WTC11 (cell line): ENCODE data around the gene AP4M1. TPM values are rescaled to one million over a fixed set of nuclear protein-coding genes. Genes with fewer than 3 reads are reported as not detected.

Experiments used
- ATAC-seq: fragments of 200-7000 bp; cut with Tn5 transposase; 2 replicates; pipeline ENCODE4 v1.10.0; 2021; ENCODE audit warnings: mild to moderate bottlenecking, moderate library complexity
- CTCF ChIA-PET: fragments of 300-600 bp; sonication (Branson Sonifier 250); formaldehyde crosslinking; loops from one replicate; lab custom pipeline; 2021; ENCODE audit warnings: antibody characterized with exemption; lab: Charles Lee
- POLR2A ChIA-PET: fragments of 350-600 bp; sonication (Branson Sonifier 250); formaldehyde crosslinking; loops from one replicate; lab custom pipeline; 2021; ENCODE audit warnings: antibody characterized with exemption; lab: Charles Lee
- DNase-seq: peaks from one replicate; pipeline ENCODE4 v3.0.0; 2021; ENCODE audit warnings: low spot score
- H3K27ac Mint-ChIP-seq: 2 replicates; pipeline ENCODE4 v1.8.0; 2021; ENCODE audit warnings: mixed read lengths
- H3K27me3 Mint-ChIP-seq: 2 replicates; pipeline ENCODE4 v1.8.0; 2021; ENCODE audit warnings: low read depth, mild to moderate bottlenecking, moderate library complexity, mixed read lengths
- H3K36me3 Mint-ChIP-seq: 2 replicates; pipeline ENCODE4 v1.8.0; 2021; ENCODE audit warnings: mixed read lengths
- H3K4me1 Mint-ChIP-seq: 2 replicates; pipeline ENCODE4 v1.8.0; 2022; ENCODE audit warnings: mixed read lengths
- H3K4me3 Mint-ChIP-seq: 2 replicates; pipeline ENCODE4 v1.8.0; 2021; ENCODE audit warnings: mild to moderate bottlenecking, moderate library complexity, mixed read lengths
- H3K9me3 Mint-ChIP-seq: 2 replicates; pipeline ENCODE4 v1.8.0; 2021; ENCODE audit warnings: mixed read lengths
- CBFB ChIP-seq: sonication (generic); formaldehyde crosslinking; IDR thresholded peaks from 2 replicates; pipeline ENCODE4 v1.8.1; 2022; ENCODE audit warnings: mild to moderate bottlenecking, low read depth, missing genetic modification reagents
- ELF4 ChIP-seq: sonication (generic); formaldehyde crosslinking; IDR thresholded peaks from 2 replicates; pipeline ENCODE4 v1.8.1; 2022; ENCODE audit warnings: low read depth, mild to moderate bottlenecking, moderate library complexity, missing genetic modification reagents
- FOXJ3 ChIP-seq: sonication (generic); formaldehyde crosslinking; IDR thresholded peaks from 2 replicates; pipeline ENCODE4 v1.9.0; 2021; ENCODE audit warnings: missing genetic modification reagents, mild to moderate bottlenecking, borderline replicate concordance
- GTF2I ChIP-seq: fragments of 250-450 bp; sonication (Bioruptor Pico); conservative IDR thresholded peaks from 2 replicates; pipeline ENCODE4 v1.4.0; 2021; ENCODE audit warnings: mild to moderate bottlenecking
- HMGA2 ChIP-seq: fragments of 250-450 bp; sonication (Bioruptor Pico); IDR thresholded peaks from 2 replicates; pipeline ENCODE4 v1.4.0; 2021; ENCODE audit warnings: mild to moderate bottlenecking, moderate library complexity
- JUN ChIP-seq: sonication (generic); formaldehyde crosslinking; IDR thresholded peaks from 2 replicates; pipeline ENCODE4 v1.8.0; 2023; ENCODE audit warnings: mild to moderate bottlenecking, missing genetic modification reagents
- MYBL2 ChIP-seq: sonication (generic); formaldehyde crosslinking; IDR thresholded peaks from 2 replicates; pipeline ENCODE4 v1.8.1; 2023; ENCODE audit warnings: mild to moderate bottlenecking, moderate library complexity, missing genetic modification reagents
- NFATC4 ChIP-seq: fragments of 250-450 bp; sonication (Bioruptor Pico); IDR thresholded peaks from 2 replicates; pipeline ENCODE4 v1.9.0; 2021; ENCODE audit warnings: mild to moderate bottlenecking
- NR2C2 ChIP-seq: sonication (generic); formaldehyde crosslinking; IDR thresholded peaks from 2 replicates; pipeline ENCODE4 v1.8.0; 2022; ENCODE audit warnings: mild to moderate bottlenecking, missing genetic modification reagents
- NR3C1 ChIP-seq: sonication (generic); formaldehyde crosslinking; conservative IDR thresholded peaks from 2 replicates; pipeline ENCODE4 v1.8.1; 2023; ENCODE audit warnings: low read depth, mild to moderate bottlenecking, missing genetic modification reagents
- TEAD4 ChIP-seq: sonication (generic); formaldehyde crosslinking; IDR thresholded peaks from 2 replicates; pipeline ENCODE4 v1.8.0; 2022; ENCODE audit warnings: mild to moderate bottlenecking, missing genetic modification reagents
- TP53 ChIP-seq: sonication (generic); formaldehyde crosslinking; IDR thresholded peaks from 2 replicates; pipeline ENCODE4 v1.8.1; 2023; ENCODE audit warnings: mild to moderate bottlenecking, missing genetic modification reagents
- ZBTB21 ChIP-seq: sonication (generic); formaldehyde crosslinking; IDR thresholded peaks from 2 replicates; pipeline ENCODE4 v1.8.1; 2023; ENCODE audit warnings: mild to moderate bottlenecking, missing genetic modification reagents, borderline replicate concordance
- ZNF121 ChIP-seq: sonication (generic); formaldehyde crosslinking; IDR thresholded peaks from 2 replicates; pipeline ENCODE4 v1.8.0; 2023; ENCODE audit warnings: missing genetic modification reagents
- ZNF138 ChIP-seq: sonication (generic); formaldehyde crosslinking; conservative IDR thresholded peaks from 2 replicates; pipeline ENCODE4 v1.8.1; 2022; ENCODE audit warnings: mild to moderate bottlenecking, moderate library complexity, missing genetic modification reagents
- ZNF396 ChIP-seq: fragments of 250-450 bp; sonication (Bioruptor Pico); IDR thresholded peaks from 2 replicates; pipeline ENCODE4 v1.8.0; 2021; ENCODE audit warnings: mild to moderate bottlenecking, moderate library complexity, borderline replicate concordance
- total RNA-seq: library from RNA; stranded (reverse); gene quantifications from 3 replicates; pipeline ENCODE4 v1.2.3, GENCODE V29; 2021
- TF ChIP-seq, protein P1 (sequence below): sonication (generic); formaldehyde crosslinking; IDR thresholded peaks from 2 replicates; pipeline ENCODE4 v1.8.1; 2022; ENCODE audit warnings: low read depth, missing genetic modification reagents, borderline replicate concordance
- TF ChIP-seq, protein P2 (sequence below): sonication (generic); formaldehyde crosslinking; IDR thresholded peaks from 2 replicates; pipeline ENCODE4 v1.8.1; 2023; ENCODE audit warnings: mild to moderate bottlenecking, missing genetic modification reagents, moderate library complexity
- TF ChIP-seq, protein P3 (sequence below): sonication (generic); formaldehyde crosslinking; IDR thresholded peaks from 2 replicates; pipeline ENCODE4 v1.8.0; 2022; ENCODE audit warnings: mild to moderate bottlenecking, missing genetic modification reagents
- TF ChIP-seq, protein P4 (sequence below): sonication (generic); formaldehyde crosslinking; conservative IDR thresholded peaks from 2 replicates; pipeline ENCODE4 v1.8.1; 2022; ENCODE audit warnings: mild to moderate bottlenecking, missing genetic modification reagents
- TF ChIP-seq, protein P5 (sequence below): sonication (generic); formaldehyde crosslinking; IDR thresholded peaks from 2 replicates; pipeline ENCODE4 v1.8.0; 2022; ENCODE audit warnings: mild to moderate bottlenecking, missing genetic modification reagents
- TF ChIP-seq, protein P6 (sequence below): fragments of 200-600 bp; IDR thresholded peaks from 2 replicates; pipeline ENCODE4 v1.8.0; 2022; ENCODE audit warnings: antibody characterized with exemption
- TF ChIP-seq, protein P7 (sequence below): sonication (generic); formaldehyde crosslinking; IDR thresholded peaks from 2 replicates; pipeline ENCODE4 v1.8.0; 2023; ENCODE audit warnings: missing genetic modification reagents, mild to moderate bottlenecking, borderline replicate concordance

Gene AP4M1
- total RNA-seq, 1 experiment from 2014 or later = 18.0 TPM

DNA sequence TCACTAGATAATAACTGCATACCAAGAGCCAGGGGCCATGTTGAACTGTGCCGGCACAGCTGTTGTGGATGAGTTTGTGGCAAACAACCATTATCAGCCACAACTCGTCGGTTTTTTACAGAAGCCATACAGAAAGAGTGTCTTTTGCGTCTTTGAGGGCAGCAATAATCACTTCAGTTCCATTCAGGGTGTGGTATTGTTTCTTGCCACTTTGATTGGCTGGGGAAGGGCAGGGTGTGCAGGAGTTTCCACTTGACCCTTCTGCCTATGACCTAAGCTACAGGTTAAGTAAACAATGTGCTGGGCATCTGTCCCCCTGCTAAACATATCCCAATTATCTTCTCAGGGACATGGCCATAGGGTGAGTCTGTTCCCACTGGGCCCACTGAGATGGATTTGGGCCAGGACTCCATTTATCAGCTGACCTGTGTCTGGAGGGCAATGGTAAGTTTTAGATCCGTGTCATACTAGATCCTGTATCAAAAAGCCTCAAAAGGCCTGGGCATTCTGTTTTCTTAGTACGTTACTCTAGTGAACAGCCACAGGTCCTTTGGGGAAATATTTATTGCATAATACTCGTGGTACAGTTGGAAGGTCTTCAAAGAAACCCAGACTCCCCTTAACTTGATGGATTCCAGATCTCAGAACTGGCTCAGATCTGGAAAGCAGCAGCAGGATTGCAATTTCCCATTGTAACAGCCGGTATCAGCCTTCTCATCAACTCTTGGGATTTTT lies 35.8 kb upstream of the AP4M1 start (continued):
- TF ChIP-seq, protein P1, sequence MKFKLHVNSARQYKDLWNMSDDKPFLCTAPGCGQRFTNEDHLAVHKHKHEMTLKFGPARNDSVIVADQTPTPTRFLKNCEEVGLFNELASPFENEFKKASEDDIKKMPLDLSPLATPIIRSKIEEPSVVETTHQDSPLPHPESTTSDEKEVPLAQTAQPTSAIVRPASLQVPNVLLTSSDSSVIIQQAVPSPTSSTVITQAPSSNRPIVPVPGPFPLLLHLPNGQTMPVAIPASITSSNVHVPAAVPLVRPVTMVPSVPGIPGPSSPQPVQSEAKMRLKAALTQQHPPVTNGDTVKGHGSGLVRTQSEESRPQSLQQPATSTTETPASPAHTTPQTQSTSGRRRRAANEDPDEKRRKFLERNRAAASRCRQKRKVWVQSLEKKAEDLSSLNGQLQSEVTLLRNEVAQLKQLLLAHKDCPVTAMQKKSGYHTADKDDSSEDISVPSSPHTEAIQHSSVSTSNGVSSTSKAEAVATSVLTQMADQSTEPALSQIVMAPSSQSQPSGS (CRISPR knock-in tag) = no peak
- TF ChIP-seq, protein P2, sequence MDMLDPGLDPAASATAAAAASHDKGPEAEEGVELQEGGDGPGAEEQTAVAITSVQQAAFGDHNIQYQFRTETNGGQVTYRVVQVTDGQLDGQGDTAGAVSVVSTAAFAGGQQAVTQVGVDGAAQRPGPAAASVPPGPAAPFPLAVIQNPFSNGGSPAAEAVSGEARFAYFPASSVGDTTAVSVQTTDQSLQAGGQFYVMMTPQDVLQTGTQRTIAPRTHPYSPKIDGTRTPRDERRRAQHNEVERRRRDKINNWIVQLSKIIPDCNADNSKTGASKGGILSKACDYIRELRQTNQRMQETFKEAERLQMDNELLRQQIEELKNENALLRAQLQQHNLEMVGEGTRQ (CRISPR knock-in tag) = no peak
- TF ChIP-seq HMGA2 (CRISPR knock-in tag) = no peak
- TF ChIP-seq ZNF121 (CRISPR knock-in tag) = no peak
- no peak for TF ChIP-seq MYBL2 (CRISPR knock-in tag)
- TF ChIP-seq, protein P3, sequence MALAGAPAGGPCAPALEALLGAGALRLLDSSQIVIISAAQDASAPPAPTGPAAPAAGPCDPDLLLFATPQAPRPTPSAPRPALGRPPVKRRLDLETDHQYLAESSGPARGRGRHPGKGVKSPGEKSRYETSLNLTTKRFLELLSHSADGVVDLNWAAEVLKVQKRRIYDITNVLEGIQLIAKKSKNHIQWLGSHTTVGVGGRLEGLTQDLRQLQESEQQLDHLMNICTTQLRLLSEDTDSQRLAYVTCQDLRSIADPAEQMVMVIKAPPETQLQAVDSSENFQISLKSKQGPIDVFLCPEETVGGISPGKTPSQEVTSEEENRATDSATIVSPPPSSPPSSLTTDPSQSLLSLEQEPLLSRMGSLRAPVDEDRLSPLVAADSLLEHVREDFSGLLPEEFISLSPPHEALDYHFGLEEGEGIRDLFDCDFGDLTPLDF = no peak
- TF ChIP-seq, protein P4, sequence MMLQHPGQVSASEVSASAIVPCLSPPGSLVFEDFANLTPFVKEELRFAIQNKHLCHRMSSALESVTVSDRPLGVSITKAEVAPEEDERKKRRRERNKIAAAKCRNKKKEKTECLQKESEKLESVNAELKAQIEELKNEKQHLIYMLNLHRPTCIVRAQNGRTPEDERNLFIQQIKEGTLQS (CRISPR knock-in tag) = no peak
- no peak for TF ChIP-seq NFATC4 (CRISPR knock-in tag)
- TF ChIP-seq FOXJ3 (CRISPR knock-in tag) = no peak

DNA sequence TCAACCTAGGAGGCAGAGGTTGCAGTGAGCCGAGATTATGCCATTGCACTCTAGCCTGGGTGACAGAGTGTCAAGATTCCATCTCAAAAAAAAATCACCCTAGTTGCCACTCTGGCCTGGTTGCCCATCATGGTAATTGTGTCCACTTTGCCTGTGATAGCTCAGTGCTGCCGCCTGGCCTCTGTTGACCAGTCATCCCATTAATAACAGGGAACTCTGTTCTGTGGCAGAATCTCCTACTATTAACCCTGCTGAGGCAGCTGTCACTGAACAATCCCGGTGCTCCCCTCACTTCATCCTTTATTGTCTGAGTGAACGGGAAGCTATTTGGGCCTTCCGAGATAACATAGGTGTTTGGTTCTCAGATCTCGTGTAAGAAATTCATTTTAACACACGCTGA lies 34.5 kb upstream of the AP4M1 start:
- Mint-ChIP-seq H3K4me1 (no peaks in the 10 kb centered on the region), H3K4me3 (no peak overlapping the region), H3K27ac (no peak overlapping the region), H3K9me3 (peaks cover 24% of the 10 kb centered on the region), H3K27me3 (peaks cover 10% of the 10 kb centered on the region), H3K36me3 (peaks cover 59% of the 10 kb centered on the region)
- ATAC-seq (peak; percentile 62), DNase-seq (no peak)
- TF ChIP-seq, protein P5, sequence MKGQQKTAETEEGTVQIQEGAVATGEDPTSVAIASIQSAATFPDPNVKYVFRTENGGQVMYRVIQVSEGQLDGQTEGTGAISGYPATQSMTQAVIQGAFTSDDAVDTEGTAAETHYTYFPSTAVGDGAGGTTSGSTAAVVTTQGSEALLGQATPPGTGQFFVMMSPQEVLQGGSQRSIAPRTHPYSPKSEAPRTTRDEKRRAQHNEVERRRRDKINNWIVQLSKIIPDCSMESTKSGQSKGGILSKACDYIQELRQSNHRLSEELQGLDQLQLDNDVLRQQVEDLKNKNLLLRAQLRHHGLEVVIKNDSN (CRISPR knock-in tag) = no peak
- TF ChIP-seq ELF4 (CRISPR knock-in tag) = no peak
- TF ChIP-seq ZNF138 (CRISPR knock-in tag) = no peak
- TF ChIP-seq TEAD4 (CRISPR knock-in tag) = no peak
- no peak for TF ChIP-seq TP53 (CRISPR knock-in tag)
- no peak for TF ChIP-seq ZBTB21 (CRISPR knock-in tag)
- POLR2A ChIA-PET = interaction anchor here (0.6 kb wide), 1 partner anchor 35 kb away, joined by 3 read pairs; the partner anchor contains the start of gene AP4M1
- CTCF ChIA-PET = interaction anchor here (0.5 to 1.3 kb wide), 7 partner anchors 17 to 762 kb away, joined by 3 to 5 read pairs (median 3); no protein-coding TSS in a partner anchor

DNA sequence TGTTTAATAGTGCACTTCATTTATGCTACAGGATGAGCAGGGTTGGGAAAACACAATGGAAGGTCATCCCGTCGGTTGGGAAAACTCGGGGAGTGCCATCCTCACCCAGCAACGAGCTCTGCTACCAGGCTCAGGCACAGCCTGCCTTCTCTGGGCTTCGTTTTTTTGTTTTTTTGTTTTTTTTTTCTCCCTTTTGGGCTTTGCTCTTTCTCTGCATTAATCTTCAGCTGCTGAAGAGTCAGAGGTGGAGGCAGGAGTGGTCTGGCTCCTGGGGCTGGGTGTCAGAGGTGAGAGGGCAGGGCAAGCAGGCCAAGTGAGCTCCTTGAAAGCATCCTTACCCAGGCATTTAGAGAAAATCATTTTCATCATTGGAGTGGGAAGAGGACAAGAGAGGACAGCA lies 31.5 kb upstream of the AP4M1 start:
- CTCF ChIA-PET = interaction anchor here (0.7 kb wide), 1 partner anchor 13 kb away, joined by 4 read pairs; no protein-coding TSS in a partner anchor

More for the DNA sequence above, 31.5 kb upstream of the AP4M1 start:
- TF ChIP-seq NR2C2 (CRISPR knock-in tag) (no peak), CBFB (CRISPR knock-in tag) (no peak), GTF2I (no peak), ZNF396 (no peak), JUN (CRISPR knock-in tag) (no peak), NR3C1 (CRISPR knock-in tag) (no peak)
- TF ChIP-seq, protein P6, sequence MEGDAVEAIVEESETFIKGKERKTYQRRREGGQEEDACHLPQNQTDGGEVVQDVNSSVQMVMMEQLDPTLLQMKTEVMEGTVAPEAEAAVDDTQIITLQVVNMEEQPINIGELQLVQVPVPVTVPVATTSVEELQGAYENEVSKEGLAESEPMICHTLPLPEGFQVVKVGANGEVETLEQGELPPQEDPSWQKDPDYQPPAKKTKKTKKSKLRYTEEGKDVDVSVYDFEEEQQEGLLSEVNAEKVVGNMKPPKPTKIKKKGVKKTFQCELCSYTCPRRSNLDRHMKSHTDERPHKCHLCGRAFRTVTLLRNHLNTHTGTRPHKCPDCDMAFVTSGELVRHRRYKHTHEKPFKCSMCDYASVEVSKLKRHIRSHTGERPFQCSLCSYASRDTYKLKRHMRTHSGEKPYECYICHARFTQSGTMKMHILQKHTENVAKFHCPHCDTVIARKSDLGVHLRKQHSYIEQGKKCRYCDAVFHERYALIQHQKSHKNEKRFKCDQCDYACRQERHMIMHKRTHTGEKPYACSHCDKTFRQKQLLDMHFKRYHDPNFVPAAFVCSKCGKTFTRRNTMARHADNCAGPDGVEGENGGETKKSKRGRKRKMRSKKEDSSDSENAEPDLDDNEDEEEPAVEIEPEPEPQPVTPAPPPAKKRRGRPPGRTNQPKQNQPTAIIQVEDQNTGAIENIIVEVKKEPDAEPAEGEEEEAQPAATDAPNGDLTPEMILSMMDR = no peak
- TF ChIP-seq, protein P7, sequence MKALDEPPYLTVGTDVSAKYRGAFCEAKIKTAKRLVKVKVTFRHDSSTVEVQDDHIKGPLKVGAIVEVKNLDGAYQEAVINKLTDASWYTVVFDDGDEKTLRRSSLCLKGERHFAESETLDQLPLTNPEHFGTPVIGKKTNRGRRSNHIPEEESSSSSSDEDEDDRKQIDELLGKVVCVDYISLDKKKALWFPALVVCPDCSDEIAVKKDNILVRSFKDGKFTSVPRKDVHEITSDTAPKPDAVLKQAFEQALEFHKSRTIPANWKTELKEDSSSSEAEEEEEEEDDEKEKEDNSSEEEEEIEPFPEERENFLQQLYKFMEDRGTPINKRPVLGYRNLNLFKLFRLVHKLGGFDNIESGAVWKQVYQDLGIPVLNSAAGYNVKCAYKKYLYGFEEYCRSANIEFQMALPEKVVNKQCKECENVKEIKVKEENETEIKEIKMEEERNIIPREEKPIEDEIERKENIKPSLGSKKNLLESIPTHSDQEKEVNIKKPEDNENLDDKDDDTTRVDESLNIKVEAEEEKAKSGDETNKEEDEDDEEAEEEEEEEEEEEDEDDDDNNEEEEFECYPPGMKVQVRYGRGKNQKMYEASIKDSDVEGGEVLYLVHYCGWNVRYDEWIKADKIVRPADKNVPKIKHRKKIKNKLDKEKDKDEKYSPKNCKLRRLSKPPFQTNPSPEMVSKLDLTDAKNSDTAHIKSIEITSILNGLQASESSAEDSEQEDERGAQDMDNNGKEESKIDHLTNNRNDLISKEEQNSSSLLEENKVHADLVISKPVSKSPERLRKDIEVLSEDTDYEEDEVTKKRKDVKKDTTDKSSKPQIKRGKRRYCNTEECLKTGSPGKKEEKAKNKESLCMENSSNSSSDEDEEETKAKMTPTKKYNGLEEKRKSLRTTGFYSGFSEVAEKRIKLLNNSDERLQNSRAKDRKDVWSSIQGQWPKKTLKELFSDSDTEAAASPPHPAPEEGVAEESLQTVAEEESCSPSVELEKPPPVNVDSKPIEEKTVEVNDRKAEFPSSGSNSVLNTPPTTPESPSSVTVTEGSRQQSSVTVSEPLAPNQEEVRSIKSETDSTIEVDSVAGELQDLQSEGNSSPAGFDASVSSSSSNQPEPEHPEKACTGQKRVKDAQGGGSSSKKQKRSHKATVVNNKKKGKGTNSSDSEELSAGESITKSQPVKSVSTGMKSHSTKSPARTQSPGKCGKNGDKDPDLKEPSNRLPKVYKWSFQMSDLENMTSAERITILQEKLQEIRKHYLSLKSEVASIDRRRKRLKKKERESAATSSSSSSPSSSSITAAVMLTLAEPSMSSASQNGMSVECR (CRISPR knock-in tag) = no peak
- Mint-ChIP-seq H3K27me3 (peaks cover 13% of the 10 kb centered on the region), H3K4me3 (no peak overlapping the region), H3K4me1 (no peaks in the 10 kb centered on the region), H3K27ac (no peak overlapping the region), H3K9me3 (peaks cover 39% of the 10 kb centered on the region), H3K36me3 (peaks cover 71% of the 10 kb centered on the region)
- no peak for ATAC-seq
- no peak for DNase-seq
- POLR2A ChIA-PET = interaction anchor here (0.7 kb wide), 1 partner anchor 853 kb away, joined by 5 read pairs; no protein-coding TSS in a partner anchor
